ENCODE data around the gene ZNF862.

ZNF862 gene

GRCh38 chr7:149845257-149845980 lies 7.2 kb downstream of the ZNF862 start:
- DNase-seq (ENCODE audit: low read depth in 3 of 3): no peak

- no peak for DNase-seq (ENCODE audit: low read depth in 3 of 3)
Observed at GRCh38 chr7:149846021-149846420, 7.8 kb downstream of the ZNF862 start.

- DNase-seq (ENCODE audit: low read depth in 3 of 3): no peak
Observed at GRCh38 chr7:149846436-149847046, 8.4 kb downstream of the ZNF862 start.

GRCh38 chr7:149849174-149849573 lies 11.0 kb downstream of the ZNF862 start:
- DNase-seq (ENCODE audit: low read depth in 3 of 3): no peak

- DNase-seq (ENCODE audit: low read depth in 3 of 3): no peak
Observed at GRCh38 chr7:149850007-149850594, 11.9 kb downstream of the ZNF862 start.

GRCh38 chr7:149850716-149851115 lies 12.5 kb downstream of the ZNF862 start:
- DNase-seq (ENCODE audit: low read depth in 3 of 3): no peak

- no peak for DNase-seq (ENCODE audit: low read depth in 3 of 3)
Observed at GRCh38 chr7:149851449-149851848, 13.3 kb downstream of the ZNF862 start.

GRCh38 chr7:149853157-149853556 lies 15.0 kb downstream of the ZNF862 start:
- no peak for DNase-seq (ENCODE audit: low read depth in 3 of 3)

GRCh38 chr7:149854611-149855360 lies 16.6 kb downstream of the ZNF862 start:
- DNase-seq (ENCODE audit: low read depth in 3 of 3): no peak

- DNase-seq (ENCODE audit: low read depth in 3 of 3): no peak
Observed at GRCh38 chr7:149855361-149856305, 17.5 kb downstream of the ZNF862 start.

GRCh38 chr7:149856583-149856982 lies 18.4 kb downstream of the ZNF862 start:
- peak in 1 of 3 experiments; percentile 35 for DNase-seq (ENCODE audit: low read depth in 3 of 3)

- DNase-seq (ENCODE audit: low read depth in 3 of 3): no peak
Observed at GRCh38 chr7:149859369-149859768, 21.2 kb downstream of the ZNF862 start.

- no peak for DNase-seq (ENCODE audit: low read depth in 3 of 3)
Observed at GRCh38 chr7:149859876-149860275, 21.7 kb downstream of the ZNF862 start.

- no peak for DNase-seq (ENCODE audit: low read depth in 3 of 3)
Observed at GRCh38 chr7:149860821-149861727, 22.9 kb downstream of the ZNF862 start.

- no peak for DNase-seq (ENCODE audit: low read depth in 3 of 3)
Observed at GRCh38 chr7:149861728-149862045, 23.5 kb downstream of the ZNF862 start.

GRCh38 chr7:149862156-149862555 lies 24.0 kb downstream of the ZNF862 start:
- no peak for DNase-seq (ENCODE audit: low read depth in 3 of 3)

- no peak for DNase-seq (ENCODE audit: low read depth in 3 of 3)
Observed at GRCh38 chr7:149863500-149863899, 25.3 kb downstream of the ZNF862 start.

GRCh38 chr7:149864023-149864422 lies 25.8 kb downstream of the ZNF862 start:
- no peak for DNase-seq (ENCODE audit: low read depth in 3 of 3)

- DNase-seq (ENCODE audit: low read depth in 3 of 3): no peak
Observed at GRCh38 chr7:149864751-149865150, 26.6 kb downstream of the ZNF862 start.

GRCh38 chr7:149865437-149865836 lies 27.3 kb downstream of the ZNF862 start:
- peak in 1 of 3 experiments; percentile 53 for DNase-seq (ENCODE audit: low read depth in 3 of 3)

Data from stimulated activated CD4-positive, alpha-beta T cell treated with anti-CD3 and anti-CD28 coated beads, TNF-alpha, amount 100 ng/mL, for 24 hours (primary cell).